ENCODE measurements around the gene NOC4L. TPM values are rescaled to one million over a fixed set of nuclear protein-coding genes. Genes with fewer than 3 reads are reported as not detected.
"Not testable (repeated sequence)": the region's sequence is repeated elsewhere in the genome, so short reads cannot be mapped to it uniquely, and the experiment has no call there.

Gene NOC4L
- total RNA-seq, 2 donors from 2014 or later: 17.0 to 39.9 TPM

DNA sequence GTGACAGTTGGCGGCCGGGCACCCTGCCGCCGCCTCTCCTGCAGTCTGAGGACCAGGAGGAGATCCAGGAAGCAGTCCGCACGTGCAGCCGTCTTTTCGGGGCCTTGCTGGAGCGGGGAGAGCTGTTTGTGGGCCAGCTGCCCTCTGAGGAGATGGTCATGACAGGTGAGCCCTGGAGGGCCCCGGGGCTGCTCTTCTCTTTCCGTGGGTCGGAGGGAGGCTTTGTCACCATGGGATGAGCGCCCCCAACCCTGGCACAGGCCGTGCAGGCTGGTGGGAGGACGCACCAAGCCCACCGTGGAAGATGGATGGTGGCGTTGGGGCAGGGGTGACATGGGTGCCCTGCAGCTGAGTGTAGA lies 532 bp downstream of the NOC4L start:
- H3K4me3 Mint-ChIP-seq: peak overlapping the region; percentile 83
- H3K36me3 Mint-ChIP-seq (ENCODE audit: low read depth): peaks cover 41% of the 10 kb centered on the region
- H3K9me3 Mint-ChIP-seq: no peaks in the 10 kb centered on the region
- peak overlapping the region; percentile 95 for H3K27ac Mint-ChIP-seq
- ATAC-seq (replicated peaks): peak; percentile 4
- peaks cover 9% of the 10 kb centered on the region for H3K4me1 Mint-ChIP-seq
- no peaks in the 10 kb centered on the region for H3K27me3 Mint-ChIP-seq

DNA sequence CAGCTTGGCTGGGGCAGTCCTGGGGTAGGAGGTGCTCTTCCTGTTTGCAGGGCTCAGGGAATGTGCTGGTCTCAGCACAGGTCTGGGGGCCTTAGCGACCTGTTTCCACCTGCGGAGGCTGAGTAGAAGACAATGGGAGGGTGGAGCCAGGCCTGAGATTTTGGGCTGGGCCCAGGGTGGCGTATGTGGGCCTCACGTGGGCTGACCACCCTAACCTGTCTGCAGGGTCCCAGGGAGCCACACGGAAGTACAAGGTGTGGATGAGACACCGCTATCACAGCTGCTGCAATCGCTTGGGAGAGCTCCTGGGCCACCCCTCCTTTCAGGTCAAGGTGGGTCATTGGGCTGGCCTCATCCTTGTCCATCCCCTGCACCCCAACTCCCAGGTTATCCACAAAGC lies 1.1 kb downstream of the NOC4L start:
- H3K9me3 Mint-ChIP-seq: no peaks in the 10 kb centered on the region
- no peak for ATAC-seq (replicated peaks)
- peak overlapping the region; percentile 83 for H3K4me3 Mint-ChIP-seq
- H3K36me3 Mint-ChIP-seq (ENCODE audit: low read depth): peaks cover 36% of the 10 kb centered on the region
- peak overlapping the region; percentile 95 for H3K27ac Mint-ChIP-seq
- H3K4me1 Mint-ChIP-seq: peaks cover 9% of the 10 kb centered on the region
- H3K27me3 Mint-ChIP-seq: no peaks in the 10 kb centered on the region

DNA sequence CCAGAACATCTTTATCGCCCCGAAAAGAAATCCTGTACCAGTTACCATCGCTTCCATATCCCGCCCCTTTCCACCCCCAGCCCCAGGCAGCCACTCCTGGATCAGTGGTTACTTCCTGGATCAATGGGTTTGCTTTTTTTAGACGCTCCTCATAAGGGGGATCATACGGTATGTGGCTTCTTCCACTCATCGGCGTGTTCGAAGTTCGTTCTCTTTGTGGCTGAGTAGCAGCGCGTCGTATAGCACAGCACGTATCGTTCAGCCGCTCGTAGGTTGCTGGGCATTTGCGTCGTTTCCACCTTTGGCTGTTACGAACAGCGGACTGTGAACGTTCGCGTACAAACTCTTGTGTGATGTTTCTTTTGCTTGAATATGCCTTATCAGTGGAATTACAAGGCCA lies 1.8 kb downstream of the NOC4L start:
- Mint-ChIP-seq H3K27me3 (no peaks in the 10 kb centered on the region), H3K9me3 (no peaks in the 10 kb centered on the region), H3K4me1 (peaks cover 9% of the 10 kb centered on the region), H3K36me3 (ENCODE audit: low read depth) (peaks cover 35% of the 10 kb centered on the region), H3K4me3 (peak overlapping the region; percentile 83), H3K27ac (peak overlapping the region; percentile 56)
- ATAC-seq (replicated peaks): no peak

DNA sequence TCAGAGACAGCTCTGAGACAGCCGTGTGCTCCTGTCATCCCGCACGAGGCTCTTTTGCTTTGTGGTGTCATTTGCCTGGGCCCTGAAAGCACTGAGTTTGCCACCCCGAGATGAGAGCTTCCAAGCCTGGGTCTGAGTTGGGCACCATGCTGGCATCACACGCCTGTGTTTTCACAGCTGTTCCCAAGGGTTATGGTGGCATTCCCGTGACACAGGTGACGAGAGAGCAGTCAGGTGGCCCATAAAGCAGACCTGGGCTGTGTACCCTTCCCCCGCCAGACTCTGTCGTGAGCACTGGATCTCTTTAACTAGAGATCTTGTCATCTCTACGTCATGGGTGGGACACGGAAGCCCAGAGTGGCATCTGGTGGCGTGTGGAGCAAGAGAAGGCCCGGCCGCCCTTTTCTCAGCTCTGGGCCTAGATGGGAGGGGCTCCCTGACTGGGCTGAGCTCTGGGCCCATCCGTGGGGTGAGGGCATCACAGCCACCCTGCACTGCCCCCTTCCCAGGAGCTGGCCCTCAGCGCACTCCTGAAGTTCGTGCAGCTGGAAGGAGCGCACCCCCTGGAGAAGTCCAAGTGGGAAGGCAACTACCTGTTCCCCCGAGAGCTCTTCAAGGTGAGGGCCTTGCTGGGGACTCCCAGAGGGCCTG lies 2.6 kb downstream of the NOC4L start:
- Mint-ChIP-seq H3K27ac (no peak overlapping the region), H3K36me3 (ENCODE audit: low read depth) (peaks cover 32% of the 10 kb centered on the region), H3K4me3 (peak overlapping the region; percentile 83), H3K27me3 (no peaks in the 10 kb centered on the region), H3K4me1 (peaks cover 9% of the 10 kb centered on the region), H3K9me3 (no peaks in the 10 kb centered on the region)
- ATAC-seq (replicated peaks): no peak

GRCh38 chr12:132147423-132148367 lies 3.4 kb downstream of the NOC4L start:
- no peaks in the 10 kb centered on the region for H3K27me3 Mint-ChIP-seq
- no peak overlapping the region for H3K4me3 Mint-ChIP-seq
- peaks cover 9% of the 10 kb centered on the region for H3K4me1 Mint-ChIP-seq
- H3K36me3 Mint-ChIP-seq (ENCODE audit: low read depth): peaks cover 25% of the 10 kb centered on the region
- ATAC-seq (replicated peaks): no peak
- no peak overlapping the region for H3K27ac Mint-ChIP-seq
- H3K9me3 Mint-ChIP-seq: no peaks in the 10 kb centered on the region

DNA sequence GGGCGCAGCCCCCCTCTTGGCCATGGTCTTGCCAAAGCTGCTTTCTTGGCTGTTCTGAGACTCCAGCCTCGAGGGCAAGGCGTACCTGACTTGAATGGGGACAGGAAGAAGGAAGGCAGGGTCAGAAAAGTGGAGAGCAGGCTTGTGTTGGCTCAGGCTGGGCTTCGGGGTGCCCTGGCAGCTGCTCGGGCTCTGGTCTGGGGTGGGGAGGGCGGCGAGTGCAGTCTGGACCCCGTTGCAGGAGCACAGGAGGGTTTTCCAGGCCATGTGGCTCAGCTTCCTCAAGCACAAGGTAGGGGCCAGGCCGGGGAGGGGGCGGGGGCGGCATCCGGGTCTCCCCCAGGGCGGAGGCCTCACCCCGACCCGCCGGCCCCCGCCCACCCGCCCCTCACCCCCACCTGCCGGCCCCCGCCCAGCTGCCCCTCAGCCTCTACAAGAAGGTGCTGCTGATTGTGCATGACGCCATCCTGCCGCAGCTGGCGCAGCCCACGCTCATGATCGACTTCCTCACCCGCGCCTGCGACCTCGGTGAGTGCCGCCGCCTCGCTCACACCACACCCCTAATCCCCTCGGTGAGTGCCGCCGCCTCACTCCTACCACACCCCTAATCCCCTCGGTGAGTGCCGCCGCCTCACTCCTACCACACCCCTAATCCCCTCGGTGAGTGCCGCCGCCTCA lies 4.2 kb downstream of the NOC4L start:
- no peaks in the 10 kb centered on the region for H3K27me3 Mint-ChIP-seq

GRCh38 chr12:132149526-132149925 lies 5.3 kb downstream of the NOC4L start:
- H3K4me3 Mint-ChIP-seq; H3K9me3 Mint-ChIP-seq; H3K4me1 Mint-ChIP-seq; H3K27me3 Mint-ChIP-seq; ATAC-seq (replicated peaks); H3K27ac Mint-ChIP-seq: not testable (repeated sequence)
- H3K36me3 Mint-ChIP-seq (ENCODE audit: low read depth): peaks cover 19% of the 10 kb centered on the region

More for the DNA sequence above, 4.2 kb downstream of the NOC4L start:
- Mint-ChIP-seq H3K4me1 (peaks cover 9% of the 10 kb centered on the region), H3K4me3 (no peak overlapping the region), H3K27ac (no peak overlapping the region), H3K36me3 (ENCODE audit: low read depth) (peaks cover 25% of the 10 kb centered on the region), H3K9me3 (no peaks in the 10 kb centered on the region)
- ATAC-seq (replicated peaks): no peak

DNA sequence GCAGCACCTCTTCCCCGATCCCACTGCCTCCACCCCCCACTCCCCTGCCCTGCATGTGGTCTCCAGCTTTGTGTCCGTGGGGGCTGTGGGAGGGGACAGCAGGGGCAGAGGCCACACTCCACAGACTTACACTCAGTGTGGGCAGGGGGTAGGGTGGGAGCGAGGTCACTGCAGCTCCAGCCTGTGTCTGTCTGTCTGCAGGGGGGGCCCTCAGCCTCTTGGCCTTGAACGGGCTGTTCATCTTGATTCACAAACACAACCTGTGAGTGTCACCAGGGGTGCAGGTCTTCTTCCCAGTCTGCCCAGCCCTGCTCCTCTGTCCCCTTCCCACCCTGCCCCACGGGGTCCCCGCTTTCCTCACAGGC lies 6.5 kb downstream of the NOC4L start:
- H3K9me3 Mint-ChIP-seq: no peaks in the 10 kb centered on the region
- H3K4me3 Mint-ChIP-seq: no peak overlapping the region
- H3K27me3 Mint-ChIP-seq: no peaks in the 10 kb centered on the region
- H3K4me1 Mint-ChIP-seq: peaks cover 7% of the 10 kb centered on the region
- H3K36me3 Mint-ChIP-seq (ENCODE audit: low read depth): peaks cover 9% of the 10 kb centered on the region
- no peak for ATAC-seq (replicated peaks)
- H3K27ac Mint-ChIP-seq: no peak overlapping the region

GRCh38 chr12:132151145-132151765 lies 7.0 kb downstream of the NOC4L start:
- no peaks in the 10 kb centered on the region for H3K9me3 Mint-ChIP-seq
- peaks cover 2% of the 10 kb centered on the region for H3K4me1 Mint-ChIP-seq
- ATAC-seq (replicated peaks): no peak
- H3K27me3 Mint-ChIP-seq: no peaks in the 10 kb centered on the region
- H3K36me3 Mint-ChIP-seq (ENCODE audit: low read depth): peaks cover 4% of the 10 kb centered on the region
- no peak overlapping the region for H3K4me3 Mint-ChIP-seq
- no peak overlapping the region for H3K27ac Mint-ChIP-seq

DNA sequence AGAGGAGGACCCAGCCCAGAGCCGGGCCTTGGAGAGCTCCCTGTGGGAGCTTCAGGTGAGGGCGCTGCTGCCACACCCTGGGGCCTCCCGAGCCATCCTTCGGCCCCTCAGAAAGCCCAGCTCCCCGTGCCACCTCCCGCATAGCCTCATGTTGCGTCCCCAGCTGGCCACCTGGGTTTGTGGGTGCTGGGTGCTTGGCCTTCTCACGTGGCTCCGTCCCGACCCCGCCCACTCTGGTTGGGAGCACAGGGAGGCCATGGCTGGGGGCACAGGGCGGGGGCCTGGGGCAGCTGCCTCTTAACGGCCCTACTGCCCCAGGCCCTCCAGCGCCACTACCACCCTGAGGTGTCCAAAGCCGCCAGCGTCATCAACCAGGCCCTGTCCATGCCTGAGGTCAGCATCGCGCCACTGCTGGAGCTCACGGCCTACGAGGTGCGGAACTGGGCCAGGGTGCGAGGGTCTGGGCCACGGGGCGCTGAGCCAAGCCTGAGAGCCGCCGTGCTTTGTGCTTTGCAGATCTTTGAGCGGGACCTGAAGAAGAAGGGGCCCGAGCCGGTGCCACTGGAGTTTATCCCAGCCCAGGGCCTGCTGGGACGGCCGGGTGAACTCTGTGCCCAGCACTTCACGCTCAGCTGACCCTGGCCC lies 7.6 kb downstream of the NOC4L start:
- Mint-ChIP-seq H3K36me3 (ENCODE audit: low read depth) (no peaks in the 10 kb centered on the region), H3K9me3 (no peaks in the 10 kb centered on the region), H3K27ac (no peak overlapping the region), H3K27me3 (no peaks in the 10 kb centered on the region), H3K4me1 (no peaks in the 10 kb centered on the region), H3K4me3 (no peak overlapping the region)
- ATAC-seq (replicated peaks): no peak

- H3K4me3 Mint-ChIP-seq: no peak overlapping the region
- no peaks in the 10 kb centered on the region for H3K9me3 Mint-ChIP-seq
- no peaks in the 10 kb centered on the region for H3K27me3 Mint-ChIP-seq
- no peak overlapping the region for H3K27ac Mint-ChIP-seq
- H3K36me3 Mint-ChIP-seq (ENCODE audit: low read depth): no peaks in the 10 kb centered on the region
- ATAC-seq (replicated peaks): no peak
- no peaks in the 10 kb centered on the region for H3K4me1 Mint-ChIP-seq
Measured at GRCh38 chr12:132152411-132152821, 8.2 kb downstream of the NOC4L start.

DNA sequence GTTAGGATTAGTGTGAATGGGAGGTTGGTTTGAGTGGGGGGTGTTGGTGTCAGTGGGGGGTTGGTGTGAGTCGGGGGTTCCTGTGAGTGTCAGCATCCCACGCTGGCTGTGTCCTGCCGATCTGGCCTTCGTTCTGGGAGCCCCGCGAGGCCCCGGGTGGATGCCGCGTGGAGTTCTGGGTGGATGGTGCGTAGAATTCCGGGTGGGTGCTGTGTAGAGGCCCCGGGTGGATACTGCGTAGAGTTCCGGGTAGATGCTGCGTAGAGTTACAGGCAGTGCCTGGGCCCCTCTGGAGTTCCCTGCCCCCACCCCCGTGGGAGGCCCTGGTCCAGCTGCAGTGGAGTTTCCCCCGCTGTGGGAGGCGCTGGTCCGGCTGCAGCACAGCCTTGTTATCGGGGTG lies 8.7 kb downstream of the NOC4L start:
- no peak for ATAC-seq (replicated peaks)
- no peaks in the 10 kb centered on the region for H3K27me3 Mint-ChIP-seq
- no peaks in the 10 kb centered on the region for H3K36me3 Mint-ChIP-seq (ENCODE audit: low read depth)
- no peaks in the 10 kb centered on the region for H3K9me3 Mint-ChIP-seq
- no peaks in the 10 kb centered on the region for H3K4me1 Mint-ChIP-seq
- no peak overlapping the region for H3K4me3 Mint-ChIP-seq
- no peak overlapping the region for H3K27ac Mint-ChIP-seq

GRCh38 chr12:132153501-132154340 lies 9.5 kb downstream of the NOC4L start:
- H3K36me3 Mint-ChIP-seq (ENCODE audit: low read depth): no peaks in the 10 kb centered on the region
- ATAC-seq (replicated peaks): peak; percentile 89
- no peaks in the 10 kb centered on the region for H3K9me3 Mint-ChIP-seq
- H3K4me1 Mint-ChIP-seq: no peaks in the 10 kb centered on the region
- no peak overlapping the region for H3K27ac Mint-ChIP-seq
- no peaks in the 10 kb centered on the region for H3K27me3 Mint-ChIP-seq
- H3K4me3 Mint-ChIP-seq: no peak overlapping the region

Data from activated T-helper 17 cell treated with anti-CD3 and anti-CD28 coated beads, Interleukin-2, amount 50 U/mL, for 72 hours (primary cell).